PC-9 (cell line): ENCODE results near the gene FGF14. TPM values are rescaled to one million over a fixed set of nuclear protein-coding genes. Genes with fewer than 3 reads are reported as not detected.

ENCODE experiments used
- BruUV-seq: library from RNA; stranded (reverse); fragments of 400-500 nt; replicated peaks from 2 replicates; lab custom pipeline; 2021; lab: Mats Ljungman, UMichigan
- CTCF ChIA-PET: fragments of 300-600 bp; sonication (Branson Sonifier 250); formaldehyde crosslinking; loops from one replicate; lab custom pipeline; 2022; ENCODE audit warnings: antibody characterized with exemption; lab: Charles Lee
- POLR2A ChIA-PET: fragments of 300-600 bp; sonication (Branson Sonifier 250); formaldehyde crosslinking; loops from one replicate; lab custom pipeline; 2022; ENCODE audit warnings: antibody characterized with exemption; ENCODE audit not compliant: unreplicated experiment; lab: Charles Lee
- DNase-seq, 2 experiments: peaks; one replicate each; pipeline versions ENCODE4 v3.0.0 to v3.0.0-alpha.2; 2015 to 2022; ENCODE audit warnings: mixed read lengths in 1 of 2
- H2AFZ ChIP-seq: fragments of 200-600 bp; sonication (generic); 2 replicates; pipeline ENCODE4 v1.8.1; 2017; ENCODE audit warnings: antibody characterized with exemption
- H3F3A ChIP-seq: fragments of 200-600 bp; sonication (generic); 2 replicates; pipeline ENCODE4 v1.8.1; 2017; ENCODE audit warnings: antibody characterized with exemption, mild to moderate bottlenecking, low read depth; ENCODE audit not compliant: insufficient read depth
- H3K27ac ChIP-seq: fragments of 200-600 bp; sonication (generic); 2 replicates; pipeline ENCODE4 v1.6.1; 2016; ENCODE audit warnings: mixed run types
- H3K27me3 ChIP-seq: fragments of 200-600 bp; sonication (generic); 2 replicates; pipeline ENCODE4 v1.6.1; 2016; ENCODE audit warnings: low read depth, mixed run types; ENCODE audit not compliant: insufficient read depth
- H3K36me3 ChIP-seq: fragments of 200-600 bp; sonication (generic); 2 replicates; pipeline ENCODE4 v1.6.1; 2016; ENCODE audit warnings: low read depth, mixed run types
- H3K4me1 ChIP-seq: fragments of 200-600 bp; sonication (generic); replicated peaks from 2 replicates; pipeline ENCODE4 v1.6.1; 2016; ENCODE audit warnings: mixed run types; ENCODE audit not compliant: insufficient read depth
- H3K4me2 ChIP-seq: fragments of 200-600 bp; sonication (generic); 2 replicates; pipeline ENCODE4 v1.6.1; 2017; ENCODE audit warnings: mixed run types
- H3K4me3 ChIP-seq: fragments of 200-600 bp; sonication (generic); 2 replicates; pipeline ENCODE4 v1.6.1; 2016; ENCODE audit warnings: mixed run types
- H3K79me2 ChIP-seq: fragments of 200-600 bp; sonication (generic); 2 replicates; pipeline ENCODE4 v1.6.1; 2017; ENCODE audit warnings: low read depth, mixed run types
- H3K9me2 ChIP-seq: fragments of 200-600 bp; sonication (generic); 2 replicates; pipeline ENCODE4 v1.8.1; 2017; ENCODE audit warnings: mild to moderate bottlenecking; ENCODE audit not compliant: insufficient read depth
- H3K9me3 ChIP-seq: fragments of 200-600 bp; sonication (generic); 2 replicates; pipeline ENCODE4 v1.8.1; 2016; ENCODE audit warnings: low read depth; ENCODE audit not compliant: insufficient read depth
- H4K20me1 ChIP-seq: fragments of 200-600 bp; sonication (generic); 2 replicates; pipeline ENCODE4 v1.8.1; 2017; ENCODE audit not compliant: insufficient read depth
- CTCF ChIP-seq: fragments of 200-600 bp; sonication (generic); conservative IDR thresholded peaks from 2 replicates; pipeline ENCODE4 v1.6.1; 2017; ENCODE audit warnings: mixed run types, antibody characterized with exemption, mild to moderate bottlenecking, moderate library complexity
- EZH2 ChIP-seq: fragments of 200-600 bp; sonication (generic); IDR thresholded peaks from 2 replicates; pipeline ENCODE4 v1.8.0; 2017; ENCODE audit warnings: antibody characterized with exemption, low read depth
- intact Hi-C: fragments of 100-400 bp; cut with micrococcal nuclease; formaldehyde crosslinking; loops from one replicate; pipeline ENCODE4 v1.10.0; 2022; ENCODE audit not compliant: unreplicated experiment
- total RNA-seq: library from RNA; stranded (reverse); gene quantifications from 2 replicates; pipeline ENCODE4 v1.2.3, GENCODE V29; 2021

Gene FGF14
- total RNA-seq, 1 experiment from 2014 or later = not detected

DNA sequence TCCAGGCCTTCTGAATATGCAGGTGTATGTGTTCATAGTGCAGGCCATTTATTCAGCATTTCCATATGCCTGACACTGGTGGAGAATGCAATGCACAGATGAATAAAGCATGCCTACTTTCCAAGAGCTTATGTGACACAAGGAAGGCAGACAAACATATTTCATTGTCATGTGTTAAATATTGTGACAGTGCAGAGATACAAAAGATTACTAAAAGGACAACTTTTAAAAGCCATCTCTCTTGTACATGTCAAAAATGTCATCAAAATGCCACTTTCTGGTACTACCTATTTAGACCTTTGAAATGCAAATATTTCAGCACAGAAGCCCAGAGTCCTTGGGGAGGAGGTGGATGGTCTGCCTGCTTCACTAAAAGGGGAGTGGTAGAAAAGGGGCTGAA is 254.5 kb downstream of the FGF14 start:
- no TSS peak for BruUV-seq
- no peaks in the 10 kb centered on the region for H3K79me2 ChIP-seq
- TF ChIP-seq EZH2 (no peak), CTCF (no peak)
- H3K9me3 ChIP-seq = no peaks in the 10 kb centered on the region
- no peak overlapping the region for H2AFZ ChIP-seq
- no peaks in the 10 kb centered on the region for H3F3A ChIP-seq
- peaks cover 9% of the 10 kb centered on the region; the same call in 1 of the 2 replicates for H3K27me3 ChIP-seq
- DNase-seq = no peak
- no peak overlapping the region for H3K27ac ChIP-seq
- H3K36me3 ChIP-seq = no peaks in the 10 kb centered on the region
- no peaks in the 10 kb centered on the region for H3K9me2 ChIP-seq
- H3K4me3 ChIP-seq = no peak overlapping the region
- ChIA-PET CTCF (no interaction called here), POLR2A (no interaction called here)
- no peaks in the 10 kb centered on the region for H4K20me1 ChIP-seq
- no peaks in the 10 kb centered on the region for H3K4me1 ChIP-seq
- H3K4me2 ChIP-seq = no peak overlapping the region
- intact Hi-C loops = no loop called here

GRCh38 chr13:102145750-102146149 is 256.1 kb downstream of the FGF14 start:
- Histone ChIP-seq H4K20me1 (no peaks in the 10 kb centered on the region), H3K27ac (no peak overlapping the region), H3K4me2 (no peak overlapping the region), H3K4me1 (no peaks in the 10 kb centered on the region), H3K36me3 (no peaks in the 10 kb centered on the region), H3K9me3 (no peaks in the 10 kb centered on the region), H3K4me3 (no peak overlapping the region), H3K9me2 (no peaks in the 10 kb centered on the region), H3F3A (no peaks in the 10 kb centered on the region), H3K79me2 (no peaks in the 10 kb centered on the region), H2AFZ (no peak overlapping the region), H3K27me3 (no peaks in the 10 kb centered on the region; the same call in 1 of the 2 replicates)
- DNase-seq = no peak
- BruUV-seq = no TSS peak
- CTCF ChIA-PET = no interaction called here
- no peak for TF ChIP-seq EZH2
- no peak for TF ChIP-seq CTCF
- intact Hi-C loops = no loop called here
- POLR2A ChIA-PET = no interaction called here

- Histone ChIP-seq H3F3A (no peaks in the 10 kb centered on the region), H3K4me3 (no peak overlapping the region), H3K27me3 (no peaks in the 10 kb centered on the region), H3K9me3 (no peaks in the 10 kb centered on the region), H3K27ac (no peak overlapping the region), H3K4me2 (no peak overlapping the region), H2AFZ (no peak overlapping the region), H3K36me3 (no peaks in the 10 kb centered on the region), H4K20me1 (no peaks in the 10 kb centered on the region), H3K79me2 (no peaks in the 10 kb centered on the region), H3K9me2 (no peaks in the 10 kb centered on the region), H3K4me1 (no peaks in the 10 kb centered on the region)
- ChIA-PET CTCF (no interaction called here), POLR2A (no interaction called here)
- DNase-seq = no peak
- TF ChIP-seq CTCF (no peak), EZH2 (no peak)
- intact Hi-C loops = loop anchor here (5.0 kb wide), 1 partner anchor 315 kb away; no protein-coding TSS in a partner anchor
- no TSS peak for BruUV-seq
These were observed 259.4 kb downstream of the FGF14 start for GRCh38 chr13:102142473-102142826.
